Epidermal melanocyte (primary cell): ENCODE data around the gene RFTN1.

Source experiments
- DNase-seq: peaks from one replicate; pipeline ENCODE4 v3.0.0; 2011; ENCODE audit warnings: low spot score; ENCODE audit not compliant: insufficient read length

RFTN1 gene

GRCh38 chr3:16487511-16488175 is 25.9 kb downstream of the RFTN1 start:
- no peak for DNase-seq

- DNase-seq = no peak
These were observed 26.5 kb downstream of the RFTN1 start for GRCh38 chr3:16486951-16487480.

GRCh38 chr3:16486201-16486600 is 27.3 kb downstream of the RFTN1 start:
- DNase-seq = no peak

- DNase-seq = no peak
These were observed 28.0 kb downstream of the RFTN1 start for GRCh38 chr3:16485395-16485992.

GRCh38 chr3:16484984-16485383 is 28.5 kb downstream of the RFTN1 start:
- DNase-seq = no peak

- peak; percentile 65 for DNase-seq
These were observed 29.3 kb downstream of the RFTN1 start for GRCh38 chr3:16484216-16484615.

GRCh38 chr3:16482770-16483531 is 30.5 kb downstream of the RFTN1 start:
- no peak for DNase-seq

GRCh38 chr3:16482194-16482769 is 31.2 kb downstream of the RFTN1 start:
- no peak for DNase-seq

- no peak for DNase-seq
These were observed 32.0 kb downstream of the RFTN1 start for GRCh38 chr3:16481546-16481897.

- DNase-seq = no peak
These were observed 32.5 kb downstream of the RFTN1 start for GRCh38 chr3:16480861-16481545.

- no peak for DNase-seq
These were observed 35.0 kb downstream of the RFTN1 start for GRCh38 chr3:16478516-16478915.

GRCh38 chr3:16477521-16477920 is 36.0 kb downstream of the RFTN1 start:
- no peak for DNase-seq

- no peak for DNase-seq
These were observed 36.4 kb downstream of the RFTN1 start for GRCh38 chr3:16477056-16477455.

GRCh38 chr3:16476636-16477035 is 36.9 kb downstream of the RFTN1 start:
- DNase-seq = peak; percentile 27

- no peak for DNase-seq
These were observed 37.7 kb downstream of the RFTN1 start for GRCh38 chr3:16475766-16476165.

- no peak for DNase-seq
These were observed 38.6 kb downstream of the RFTN1 start for GRCh38 chr3:16474920-16475319.

GRCh38 chr3:16474216-16474615 is 39.3 kb downstream of the RFTN1 start:
- DNase-seq = no peak

- no peak for DNase-seq
These were observed 40.9 kb downstream of the RFTN1 start for GRCh38 chr3:16472593-16472992.

- DNase-seq = no peak
These were observed 41.6 kb downstream of the RFTN1 start for GRCh38 chr3:16471897-16472296.

- DNase-seq = no peak
These were observed 42.9 kb downstream of the RFTN1 start for GRCh38 chr3:16470590-16470989.

GRCh38 chr3:16468336-16469098 is 45.0 kb downstream of the RFTN1 start:
- no peak for DNase-seq
